GM18508 (cell line): Measurements from ENCODE around the gene CALB2.

Experiments used
- ATAC-seq: cut with Tn5 transposase; IDR thresholded peaks from one replicate; pipeline ENCODE4 v1.9.1; 2021; ENCODE audit warnings: moderate number of reproducible peaks; ENCODE audit not compliant: insufficient read depth, unreplicated experiment

Gene CALB2

GRCh38 chr16:71383054-71383773 is 24.7 kb downstream of the CALB2 start:
- ATAC-seq: no peak

GRCh38 chr16:71384073-71384724 is 25.7 kb downstream of the CALB2 start:
- no peak for ATAC-seq

GRCh38 chr16:71387045-71387871 is 28.7 kb downstream of the CALB2 start:
- ATAC-seq: no peak

GRCh38 chr16:71389330-71389729 is 30.8 kb downstream of the CALB2 start:
- no peak for ATAC-seq

- no peak for ATAC-seq
These were observed 38.1 kb downstream of the CALB2 start for GRCh38 chr16:71396594-71396993.

GRCh38 chr16:71399801-71400563 is 41.5 kb downstream of the CALB2 start:
- ATAC-seq: no peak

GRCh38 chr16:71402007-71402406 is 43.5 kb downstream of the CALB2 start:
- no peak for ATAC-seq

GRCh38 chr16:71402674-71403073 is 44.2 kb downstream of the CALB2 start:
- no peak for ATAC-seq

- ATAC-seq: no peak
These were observed 45.8 kb downstream of the CALB2 start for GRCh38 chr16:71404364-71404763.

- ATAC-seq: no peak
These were observed 47.8 kb downstream of the CALB2 start for GRCh38 chr16:71406316-71406715.

GRCh38 chr16:71406724-71407123 is 48.2 kb downstream of the CALB2 start:
- no peak for ATAC-seq

GRCh38 chr16:71407731-71408130 is 49.2 kb downstream of the CALB2 start:
- no peak for ATAC-seq

GRCh38 chr16:71408536-71408935 is 50.0 kb downstream of the CALB2 start:
- no peak for ATAC-seq

GRCh38 chr16:71409011-71409775 is 50.7 kb downstream of the CALB2 start:
- no peak for ATAC-seq

- ATAC-seq: no peak
These were observed 51.6 kb downstream of the CALB2 start for GRCh38 chr16:71410146-71410545.

- ATAC-seq: no peak
These were observed 54.0 kb downstream of the CALB2 start for GRCh38 chr16:71412270-71413160.

GRCh38 chr16:71413341-71413740 is 54.8 kb downstream of the CALB2 start:
- ATAC-seq: no peak

- ATAC-seq: no peak
These were observed 55.5 kb downstream of the CALB2 start for GRCh38 chr16:71414038-71414437.

- no peak for ATAC-seq
These were observed 63.4 kb downstream of the CALB2 start for GRCh38 chr16:71421911-71422310.
